NB4 (cell line): Measurements from ENCODE around the gene OR10A6.

Experiments used
- DNase-seq: peaks from one replicate; pipeline ENCODE4 v3.0.0; 2010; ENCODE audit warnings: low read depth
- H3K4me3 ChIP-seq: one replicate; pipeline ENCODE4 v1.5.1; 2011; ENCODE audit warnings: mild to moderate bottlenecking, low read depth, low read length, moderate library complexity
- MYC ChIP-seq: IDR thresholded peaks from 2 replicates; pipeline ENCODE4 v1.6.1; 2011; ENCODE audit warnings: low read depth, low read length
- POLR2A ChIP-seq: IDR thresholded peaks from 2 replicates; pipeline ENCODE4 v1.6.1; 2011; ENCODE audit warnings: mild to moderate bottlenecking; ENCODE audit not compliant: insufficient read length; ENCODE audit errors: extremely low read depth
- TF ChIP-seq, protein P1 (sequence below): IDR thresholded peaks from 2 replicates; pipeline ENCODE4 v1.6.1; 2011; ENCODE audit warnings: low read depth, low read length
- TF ChIP-seq, protein P2 (sequence below): IDR thresholded peaks from one replicate; pipeline ENCODE4 v1.5.1; 2012; ENCODE audit warnings: low read depth, low read length

Gene OR10A6

DNA sequence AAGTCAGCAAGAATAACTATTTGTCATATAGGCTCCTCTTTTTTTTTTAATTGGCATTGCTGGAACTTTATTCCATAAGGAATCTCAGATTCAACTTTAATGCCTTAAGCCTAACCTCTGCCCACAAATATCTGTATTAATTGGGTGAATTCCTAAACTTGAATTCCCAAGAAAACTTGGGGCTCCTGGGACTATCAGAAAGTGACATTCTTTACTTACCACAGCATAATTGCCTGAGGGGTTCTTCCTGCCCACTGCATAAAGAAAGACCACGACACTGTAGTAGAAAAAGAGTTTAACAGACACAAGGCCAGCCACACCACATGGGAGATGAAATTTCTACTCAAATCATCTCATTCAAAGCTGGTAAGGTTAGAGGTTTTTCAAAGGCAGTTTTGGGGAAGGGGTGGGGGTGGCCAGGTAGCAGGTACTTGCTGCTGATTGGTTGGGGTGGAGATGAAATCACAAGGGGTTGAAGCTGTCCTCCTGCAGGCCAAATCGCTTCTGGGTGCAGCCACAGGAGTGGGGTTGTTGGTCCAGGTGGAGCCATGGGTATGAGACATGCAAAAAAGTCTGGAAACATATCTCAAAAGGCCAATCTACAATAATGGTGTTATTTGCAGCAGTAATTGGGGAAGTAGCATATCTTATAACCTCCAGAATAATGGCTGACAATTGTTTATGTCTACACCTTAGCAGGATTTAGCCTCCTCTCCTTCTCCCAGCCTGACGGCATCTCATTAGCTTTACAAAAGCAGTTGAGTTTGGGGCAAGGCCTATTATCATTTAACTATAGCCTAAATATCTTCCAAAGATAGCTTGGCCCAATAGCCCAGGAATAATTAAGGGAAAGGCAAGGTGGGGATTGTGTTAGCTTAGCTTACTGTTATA, 38.9 kb upstream of the OR10A6 start:
- DNase-seq: no peak
- no peak overlapping the region for H3K4me3 ChIP-seq
- TF ChIP-seq, protein P1, sequence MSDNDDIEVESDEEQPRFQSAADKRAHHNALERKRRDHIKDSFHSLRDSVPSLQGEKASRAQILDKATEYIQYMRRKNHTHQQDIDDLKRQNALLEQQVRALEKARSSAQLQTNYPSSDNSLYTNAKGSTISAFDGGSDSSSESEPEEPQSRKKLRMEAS: no peak
- TF ChIP-seq MYC: no peak

DNA sequence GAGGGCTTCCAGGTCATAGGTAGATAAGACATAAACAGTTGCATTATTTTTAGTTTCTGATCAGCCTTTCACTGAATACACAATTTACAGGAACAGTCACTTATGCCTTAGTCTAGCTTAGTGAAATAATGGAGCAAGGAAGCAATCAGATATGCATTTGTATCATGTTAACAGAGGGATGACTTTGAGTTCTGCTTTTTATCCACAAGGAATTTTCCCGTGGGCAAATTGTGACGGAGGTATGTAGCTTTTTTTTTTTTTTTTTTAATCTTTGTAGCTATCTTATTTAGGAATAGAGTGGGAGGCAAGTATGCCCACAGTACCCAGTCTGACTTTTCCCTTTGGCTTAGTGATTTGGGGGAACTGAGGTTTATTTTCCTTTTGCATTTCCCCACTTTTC, 37.6 kb upstream of the OR10A6 start:
- no peak for DNase-seq
- no peak overlapping the region for H3K4me3 ChIP-seq
- TF ChIP-seq, protein P2, sequence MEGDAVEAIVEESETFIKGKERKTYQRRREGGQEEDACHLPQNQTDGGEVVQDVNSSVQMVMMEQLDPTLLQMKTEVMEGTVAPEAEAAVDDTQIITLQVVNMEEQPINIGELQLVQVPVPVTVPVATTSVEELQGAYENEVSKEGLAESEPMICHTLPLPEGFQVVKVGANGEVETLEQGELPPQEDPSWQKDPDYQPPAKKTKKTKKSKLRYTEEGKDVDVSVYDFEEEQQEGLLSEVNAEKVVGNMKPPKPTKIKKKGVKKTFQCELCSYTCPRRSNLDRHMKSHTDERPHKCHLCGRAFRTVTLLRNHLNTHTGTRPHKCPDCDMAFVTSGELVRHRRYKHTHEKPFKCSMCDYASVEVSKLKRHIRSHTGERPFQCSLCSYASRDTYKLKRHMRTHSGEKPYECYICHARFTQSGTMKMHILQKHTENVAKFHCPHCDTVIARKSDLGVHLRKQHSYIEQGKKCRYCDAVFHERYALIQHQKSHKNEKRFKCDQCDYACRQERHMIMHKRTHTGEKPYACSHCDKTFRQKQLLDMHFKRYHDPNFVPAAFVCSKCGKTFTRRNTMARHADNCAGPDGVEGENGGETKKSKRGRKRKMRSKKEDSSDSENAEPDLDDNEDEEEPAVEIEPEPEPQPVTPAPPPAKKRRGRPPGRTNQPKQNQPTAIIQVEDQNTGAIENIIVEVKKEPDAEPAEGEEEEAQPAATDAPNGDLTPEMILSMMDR: no peak
- TF ChIP-seq POLR2A (no peak), MYC (no peak)
- TF ChIP-seq, protein P1: no peak

DNA sequence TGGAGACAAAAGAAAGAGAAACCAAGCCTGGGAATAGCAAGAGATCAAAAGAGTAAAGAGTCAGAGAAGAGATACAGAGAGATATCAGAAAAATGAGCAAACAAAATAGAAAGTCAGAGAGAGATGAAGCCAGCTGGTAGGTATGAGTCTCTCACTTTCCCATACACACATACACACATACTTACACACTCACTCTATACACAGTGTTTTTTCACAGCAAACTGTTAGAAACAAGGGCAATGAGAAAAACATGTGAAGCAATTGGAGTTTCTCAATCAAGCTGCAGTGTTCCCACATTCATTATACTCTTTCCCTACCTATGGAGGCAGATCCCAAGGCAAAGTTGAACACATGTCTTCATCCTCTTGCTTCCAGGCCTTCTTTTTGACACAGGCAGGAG, 36.8 kb upstream of the OR10A6 start:
- TF ChIP-seq, protein P2: no peak
- TF ChIP-seq MYC (no peak), POLR2A (no peak)
- TF ChIP-seq, protein P1: no peak
- DNase-seq: no peak
- H3K4me3 ChIP-seq: no peak overlapping the region

DNA sequence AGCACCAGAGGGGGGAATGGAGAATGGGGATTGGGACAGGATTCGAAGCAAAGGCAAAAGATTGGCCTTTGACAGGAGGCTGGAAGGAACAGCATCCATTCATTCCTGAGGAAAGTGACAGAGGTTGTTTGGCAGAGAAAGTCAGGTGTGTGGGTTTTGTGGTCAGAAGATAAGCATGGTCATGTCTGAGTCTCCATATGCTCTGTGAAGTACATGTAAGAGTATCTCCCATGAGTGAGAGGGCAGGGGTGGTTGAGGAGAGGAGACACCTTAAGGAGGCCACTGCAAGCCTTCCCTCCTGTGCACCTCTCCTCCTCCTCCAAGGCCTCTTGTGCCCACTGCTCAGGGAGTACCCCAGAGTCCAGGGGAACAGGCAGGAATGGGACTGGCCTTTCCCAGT, 36.0 kb upstream of the OR10A6 start:
- DNase-seq: no peak
- TF ChIP-seq POLR2A: no peak
- TF ChIP-seq, protein P2: no peak
- TF ChIP-seq, protein P1: no peak
- no peak for TF ChIP-seq MYC

DNA sequence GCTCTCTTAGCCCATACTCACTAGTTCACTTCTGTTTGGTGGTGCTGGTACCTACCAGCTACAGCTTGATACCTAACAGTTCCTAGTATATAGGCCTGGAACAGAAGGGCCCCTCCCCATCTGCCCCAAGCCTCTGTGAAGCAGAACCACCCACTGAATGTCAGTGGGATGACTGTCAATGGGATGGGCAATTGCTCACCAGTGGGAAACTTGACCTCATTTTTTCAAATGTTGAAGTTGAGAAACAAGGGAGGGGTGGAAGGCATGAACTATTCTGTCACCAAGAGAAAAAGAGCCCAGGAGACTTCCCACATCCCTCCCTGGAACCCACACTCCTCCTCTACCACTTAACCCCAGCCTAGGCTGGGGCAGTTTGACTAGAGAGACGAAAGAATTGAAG, 34.3 kb upstream of the OR10A6 start, which contains the start of gene NLRP10:
Gene NLRP10 (minus strand): TSS at position 62 of the 400 bp plus-strand sequence. CDS start 1,952 bp downstream, outside the sequence.
- DNase-seq: no peak
- TF ChIP-seq, protein P2: no peak
- TF ChIP-seq, protein P1: no peak
- TF ChIP-seq POLR2A (no peak), MYC (no peak)
- H3K4me3 ChIP-seq: no peak within 1 kb of the TSS

More for the DNA sequence above, 36.0 kb upstream of the OR10A6 start:
- no peak overlapping the region for H3K4me3 ChIP-seq

DNA sequence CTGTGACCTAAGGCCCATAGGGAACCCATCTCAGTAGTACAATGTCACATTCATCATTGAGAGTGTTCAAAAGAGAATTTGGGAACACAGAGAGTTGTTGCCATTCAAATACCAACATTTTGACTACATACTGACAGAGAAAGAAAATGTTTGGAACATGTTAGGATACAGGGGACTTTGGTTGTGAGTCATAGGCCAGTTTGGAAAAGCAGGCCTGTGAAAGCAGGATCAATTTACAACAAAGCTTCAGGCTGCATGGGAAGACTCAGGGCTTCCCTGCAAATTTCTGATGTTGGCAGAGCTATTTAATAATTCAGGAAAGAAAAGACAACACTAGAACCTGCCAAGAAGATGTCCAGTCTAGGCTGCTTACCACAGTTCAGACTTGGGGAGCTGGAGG, 33.8 kb upstream of the OR10A6 start:
- no peak for DNase-seq
- no peak overlapping the region for H3K4me3 ChIP-seq
- TF ChIP-seq, protein P1: no peak
- TF ChIP-seq, protein P2: no peak
- no peak for TF ChIP-seq MYC
- no peak for TF ChIP-seq POLR2A
